GM04503 (cell line): Measurements from ENCODE around the gene AHCTF1.
"Not testable (repeated sequence)": the region's sequence is repeated elsewhere in the genome, so short reads cannot be mapped to it uniquely, and the experiment has no call there.

Source experiments
- DNase-seq: peaks from one replicate; pipeline ENCODE4 v3.0.0-alpha.2; 2012; ENCODE audit warnings: low read depth

The AHCTF1 gene

GRCh38 chr1:246837418-246838117, 94.2 kb downstream of the AHCTF1 start:
- no peak for DNase-seq

- DNase-seq, result no peak
These were observed 95.4 kb downstream of the AHCTF1 start for GRCh38 chr1:246836209-246836966.

- DNase-seq, result no peak
These were observed 100.2 kb downstream of the AHCTF1 start for GRCh38 chr1:246831543-246831942.

- no peak for DNase-seq
These were observed 102.9 kb downstream of the AHCTF1 start for GRCh38 chr1:246828818-246829217.

GRCh38 chr1:246827396-246827795, 104.4 kb downstream of the AHCTF1 start:
- no peak for DNase-seq

- DNase-seq, result no peak
These were observed 106.1 kb downstream of the AHCTF1 start for GRCh38 chr1:246825557-246826175.

GRCh38 chr1:246824541-246824940, 107.2 kb downstream of the AHCTF1 start:
- DNase-seq, result no peak

GRCh38 chr1:246822154-246822553, 109.6 kb downstream of the AHCTF1 start:
- not testable (repeated sequence) for DNase-seq

- DNase-seq, result no peak
These were observed 111.1 kb downstream of the AHCTF1 start for GRCh38 chr1:246820666-246821065.

- DNase-seq, result not testable (repeated sequence)
These were observed 114.0 kb downstream of the AHCTF1 start for GRCh38 chr1:246817778-246818177.

GRCh38 chr1:246815693-246816270, 116.0 kb downstream of the AHCTF1 start:
- DNase-seq, result no peak

GRCh38 chr1:246814890-246815289, 116.9 kb downstream of the AHCTF1 start:
- DNase-seq, result no peak

- DNase-seq, result not testable (repeated sequence)
These were observed 118.4 kb downstream of the AHCTF1 start for GRCh38 chr1:246813325-246813724.

- DNase-seq, result no peak
These were observed 119.8 kb downstream of the AHCTF1 start for GRCh38 chr1:246811985-246812384.

- DNase-seq, result no peak
These were observed 122.3 kb downstream of the AHCTF1 start for GRCh38 chr1:246809473-246809872.

GRCh38 chr1:246805135-246805716, 126.5 kb downstream of the AHCTF1 start:
- no peak for DNase-seq

GRCh38 chr1:246803883-246804282, 127.9 kb downstream of the AHCTF1 start:
- DNase-seq, result no peak

- DNase-seq, result no peak
These were observed 128.4 kb downstream of the AHCTF1 start for GRCh38 chr1:246803373-246803772.

- DNase-seq, result no peak
These were observed 130.3 kb downstream of the AHCTF1 start for GRCh38 chr1:246801241-246802020.

GRCh38 chr1:246800756-246801155, 131.0 kb downstream of the AHCTF1 start:
- DNase-seq, result no peak

- no peak for DNase-seq
These were observed 131.4 kb downstream of the AHCTF1 start for GRCh38 chr1:246800356-246800755.
